Trophoblast cell (in vitro differentiated cells and primary cell): ENCODE measurements around the gene IGSF9B.

Experiments used
- DNase-seq, 2 donors: peaks; one replicate each; pipeline ENCODE4 v3.0.0-alpha.2; 2016
- H2AFZ ChIP-seq: 2 replicates; pipeline ENCODE4 v1.6.1; 2013; ENCODE audit warnings: low read length, moderate library complexity, mild to moderate bottlenecking; ENCODE audit not compliant: insufficient read depth, poor library complexity
- H2AK5ac ChIP-seq: 2 replicates; pipeline ENCODE4 v1.6.1; 2013; ENCODE audit warnings: mild to moderate bottlenecking, low read length
- H2BK120ac ChIP-seq: 2 replicates; pipeline ENCODE4 v1.6.1; 2013; ENCODE audit warnings: low read length, mild to moderate bottlenecking, moderate library complexity; ENCODE audit not compliant: insufficient read depth, poor library complexity
- H2BK12ac ChIP-seq: 2 replicates; pipeline ENCODE4 v1.6.1; 2013; ENCODE audit warnings: mild to moderate bottlenecking, low read length, moderate library complexity
- H2BK5ac ChIP-seq: 2 replicates; pipeline ENCODE4 v1.6.1; 2013; ENCODE audit warnings: low read length, low read depth, moderate library complexity, mild to moderate bottlenecking; ENCODE audit not compliant: poor library complexity
- H3K14ac ChIP-seq: 2 replicates; pipeline ENCODE4 v1.6.1; 2013; ENCODE audit warnings: mild to moderate bottlenecking, low read length
- H3K18ac ChIP-seq: 2 replicates; pipeline ENCODE4 v1.6.1; 2013; ENCODE audit warnings: mild to moderate bottlenecking, low read length
- H3K23ac ChIP-seq: 2 replicates; pipeline ENCODE4 v1.6.1; 2013; ENCODE audit warnings: low read length
- H3K27ac ChIP-seq: 2 replicates; pipeline ENCODE4 v1.5.1; 2013; ENCODE audit warnings: low read depth, mild to moderate bottlenecking, inconsistent platforms, low read length, moderate library complexity
- H3K27me3 ChIP-seq: 2 replicates; pipeline ENCODE4 v1.6.1; 2013; ENCODE audit warnings: inconsistent platforms, mild to moderate bottlenecking, low read length, moderate library complexity; ENCODE audit not compliant: insufficient read depth
- H3K36me3 ChIP-seq, 2 experiments: 1 replicate in 1 of 2; 2 replicates in 1 of 2; pipeline ENCODE4 v1.6.1; 2013; ENCODE audit warnings: low read length in 2 of 2, mild to moderate bottlenecking in 2 of 2, moderate library complexity in 1 of 2; ENCODE audit not compliant: insufficient read depth in 2 of 2, control insufficient read depth in 1 of 2
- H3K4ac ChIP-seq: 2 replicates; pipeline ENCODE4 v1.6.1; 2013; ENCODE audit warnings: low read depth, mild to moderate bottlenecking, low read length, moderate library complexity
- H3K4me1 ChIP-seq, 2 experiments: 1 replicate in 1 of 2; 2 replicates in 1 of 2; pipeline ENCODE4 v1.6.1; 2013; ENCODE audit warnings: low read length in 2 of 2, mild to moderate bottlenecking in 2 of 2, moderate library complexity in 1 of 2; ENCODE audit not compliant: insufficient read depth in 2 of 2, control insufficient read depth in 1 of 2
- H3K4me2 ChIP-seq: 2 replicates; pipeline ENCODE4 v1.6.1; 2013; ENCODE audit warnings: inconsistent platforms, mild to moderate bottlenecking, low read length, moderate library complexity
- H3K4me3 ChIP-seq: 2 replicates; pipeline ENCODE4 v1.5.1; 2013; ENCODE audit warnings: mild to moderate bottlenecking, low read depth, low read length, inconsistent platforms
- H3K79me1 ChIP-seq: one replicate; pipeline ENCODE4 v1.6.1; 2013; ENCODE audit warnings: low read length
- H3K79me2 ChIP-seq: 2 replicates; pipeline ENCODE4 v1.6.1; 2013; ENCODE audit warnings: low read length, mild to moderate bottlenecking; ENCODE audit not compliant: control insufficient read depth, insufficient read depth, poor library complexity
- H3K9ac ChIP-seq: 2 replicates; pipeline ENCODE4 v1.6.1; 2013; ENCODE audit warnings: mild to moderate bottlenecking, low read length
- H3K9me3 ChIP-seq: 2 replicates; pipeline ENCODE4 v1.6.1; 2013; ENCODE audit warnings: low read depth, mild to moderate bottlenecking, control low read depth, inconsistent platforms, low read length; ENCODE audit not compliant: insufficient read depth
- H4K12ac ChIP-seq: 2 replicates; pipeline ENCODE4 v1.6.1; 2013; ENCODE audit warnings: low read depth, mild to moderate bottlenecking, low read length, moderate library complexity
- H4K8ac ChIP-seq: 2 replicates; pipeline ENCODE4 v1.6.1; 2013; ENCODE audit warnings: low read depth, mild to moderate bottlenecking, low read length, moderate library complexity
- H4K91ac ChIP-seq: one replicate; pipeline ENCODE4 v1.6.1; 2013; ENCODE audit warnings: low read depth, mild to moderate bottlenecking, low read length, moderate library complexity
- WGBS: extraction: QIAGEN DNeasy Blood & Tissue Kit; methylation state at CpG from one replicate; pipeline ENCODE4 v1.1.7; 2013; ENCODE audit warnings: missing lambda C conversion rate; ENCODE audit not compliant: insufficient read length, insufficient coverage; ENCODE audit errors: extremely low coverage; 5-methylcytosine and 5-hydroxymethylcytosine counted together

The IGSF9B gene

DNA sequence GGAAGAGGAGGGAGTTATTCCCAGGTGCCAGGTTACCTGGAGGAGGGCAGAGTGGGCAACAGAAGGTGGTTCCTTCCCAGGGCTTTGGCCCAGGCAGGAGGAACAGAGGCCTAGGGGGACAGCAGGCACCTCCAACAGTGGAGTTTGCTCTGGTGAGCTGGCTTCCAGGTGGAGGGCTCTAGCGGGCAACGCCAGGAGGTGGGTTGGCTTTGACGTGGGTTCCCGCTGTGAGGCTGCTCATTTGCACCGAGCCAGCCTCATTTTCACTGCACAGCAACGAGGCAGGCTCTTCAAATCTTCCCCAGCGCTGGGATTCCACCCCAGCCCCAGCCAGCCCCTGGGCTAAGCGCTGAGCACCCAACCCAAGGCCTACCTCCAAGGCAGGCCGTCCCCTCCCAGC, 8.1 kb downstream of the IGSF9B start:
- Histone ChIP-seq H3K36me3 (no peaks in the 10 kb centered on the region), H3K9ac (no peak overlapping the region), H4K91ac (no peak overlapping the region), H3K4me1 (peaks cover 15 to 21% of the 10 kb centered on the region in 2 experiments), H2AK5ac (no peak overlapping the region), H4K8ac (no peak overlapping the region), H3K14ac (no peak overlapping the region), H3K9me3 (peaks cover 4% of the 10 kb centered on the region), H2BK12ac (no peak overlapping the region), H3K4me2 (no peak overlapping the region), H3K27ac (no peak overlapping the region), H4K12ac (no peak overlapping the region), H3K27me3 (peaks cover under 1% of the 10 kb centered on the region), H3K4ac (no peak overlapping the region), H3K4me3 (no peak overlapping the region), H3K79me2 (no peaks in the 10 kb centered on the region), H3K18ac (no peak overlapping the region), H2AFZ (no peak overlapping the region), H3K23ac (no peak overlapping the region), H3K79me1 (peaks cover 3% of the 10 kb centered on the region), H2BK120ac (no peak overlapping the region), H2BK5ac (no peak overlapping the region)
- no peak for DNase-seq
- no CpG with 5 or more reads among the region's 9 CpGs for WGBS

DNA sequence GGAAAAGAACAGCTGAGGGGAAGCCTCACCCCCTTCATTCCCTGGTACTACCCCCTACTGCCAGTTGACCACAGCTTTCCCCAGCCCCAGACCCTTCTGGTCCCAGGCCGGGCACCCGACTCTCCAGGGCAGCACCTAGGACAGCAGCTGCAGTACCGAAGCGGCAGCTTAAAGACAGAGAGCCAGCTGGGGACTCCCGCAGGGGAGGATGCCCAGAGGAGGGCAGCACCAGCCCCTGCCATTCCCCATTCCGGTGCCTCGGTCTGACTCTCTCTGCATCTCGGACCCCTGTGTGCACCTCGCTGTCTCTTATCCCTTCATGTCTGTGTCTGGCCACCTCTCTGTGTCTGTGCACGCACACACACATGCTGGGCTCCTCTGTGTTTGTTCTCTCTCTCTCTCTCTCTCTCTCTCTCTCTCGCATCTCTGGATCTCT, 9.4 kb downstream of the IGSF9B start:
- no peak overlapping the region for H3K14ac ChIP-seq
- no peak overlapping the region for H2AK5ac ChIP-seq
- no peak overlapping the region for H4K8ac ChIP-seq
- H3K9ac ChIP-seq = no peak overlapping the region
- H3K27me3 ChIP-seq = no peaks in the 10 kb centered on the region
- no peaks in the 10 kb centered on the region for H3K79me2 ChIP-seq
- H3K4ac ChIP-seq = no peak overlapping the region
- peaks cover 15 to 21% of the 10 kb centered on the region in 2 experiments for H3K4me1 ChIP-seq
- H2BK120ac ChIP-seq = no peak overlapping the region
- no peak overlapping the region for H3K4me3 ChIP-seq
- WGBS = no CpG with 5 or more reads among the region's 11 CpGs
- H3K4me2 ChIP-seq = no peak overlapping the region
- peaks cover under 1% of the 10 kb centered on the region for H3K9me3 ChIP-seq
- no peak overlapping the region for H2BK12ac ChIP-seq
- no peak overlapping the region for H4K12ac ChIP-seq
- H3K27ac ChIP-seq = no peak overlapping the region
- no peak overlapping the region for H2AFZ ChIP-seq
- H4K91ac ChIP-seq = no peak overlapping the region
- no peaks in the 10 kb centered on the region for H3K36me3 ChIP-seq
- H3K79me1 ChIP-seq = peaks cover 3% of the 10 kb centered on the region
- peak in 1 of 2 donors; percentile 56 for DNase-seq
- H3K23ac ChIP-seq = no peak overlapping the region
- H2BK5ac ChIP-seq = no peak overlapping the region
- no peak overlapping the region for H3K18ac ChIP-seq

- H2AFZ ChIP-seq = no peak overlapping the region
- no peak overlapping the region for H2BK12ac ChIP-seq
- no peak overlapping the region for H3K4me2 ChIP-seq
- H3K4ac ChIP-seq = no peak overlapping the region
- H3K27ac ChIP-seq = no peak overlapping the region
- H4K12ac ChIP-seq = no peak overlapping the region
- no peak overlapping the region for H4K8ac ChIP-seq
- peaks cover 13 to 19% of the 10 kb centered on the region in 2 experiments for H3K4me1 ChIP-seq
- no peaks in the 10 kb centered on the region for H3K27me3 ChIP-seq
- DNase-seq = no peak
- no peak overlapping the region for H3K9ac ChIP-seq
- no peak overlapping the region for H2BK120ac ChIP-seq
- no peaks in the 10 kb centered on the region for H3K9me3 ChIP-seq
- H3K18ac ChIP-seq = no peak overlapping the region
- H3K14ac ChIP-seq = no peak overlapping the region
- H3K79me2 ChIP-seq = no peaks in the 10 kb centered on the region
- no peak overlapping the region for H3K4me3 ChIP-seq
- H2BK5ac ChIP-seq = no peak overlapping the region
- H3K36me3 ChIP-seq = no peaks in the 10 kb centered on the region
- H3K79me1 ChIP-seq = peaks cover 3% of the 10 kb centered on the region
- H3K23ac ChIP-seq = no peak overlapping the region
- no peak overlapping the region for H4K91ac ChIP-seq
- no CpG with 5 or more reads among the region's 26 CpGs for WGBS
- no peak overlapping the region for H2AK5ac ChIP-seq
Measured at GRCh38 chr11:133946541-133947318, 10.0 kb downstream of the IGSF9B start.

DNA sequence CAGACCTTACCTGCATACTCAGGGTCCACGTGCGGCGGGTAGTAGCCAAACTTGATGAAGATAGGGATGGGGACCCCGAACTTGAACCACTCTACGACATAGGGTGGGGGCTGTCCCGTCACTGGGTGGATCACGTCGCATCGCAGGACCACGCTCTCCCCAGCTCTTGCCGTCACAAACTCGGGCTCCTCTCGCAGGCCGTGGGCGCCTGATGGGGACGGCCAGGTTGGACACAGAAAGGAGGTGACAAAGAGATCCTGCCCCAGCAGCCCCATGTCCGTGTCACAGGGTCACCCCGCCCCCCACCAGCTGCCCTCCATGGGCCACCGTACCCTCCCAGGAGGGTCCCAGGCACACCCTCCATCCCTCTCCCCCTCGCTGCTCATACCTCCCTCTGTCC, 10.7 kb downstream of the IGSF9B start:
- H3K23ac ChIP-seq = no peak overlapping the region
- H3K27ac ChIP-seq = no peak overlapping the region
- no peak overlapping the region for H2BK120ac ChIP-seq
- H4K12ac ChIP-seq = no peak overlapping the region
- H3K27me3 ChIP-seq = no peaks in the 10 kb centered on the region
- H2BK12ac ChIP-seq = no peak overlapping the region
- H3K9ac ChIP-seq = no peak overlapping the region
- H3K79me2 ChIP-seq = no peaks in the 10 kb centered on the region
- DNase-seq = no peak
- H2AK5ac ChIP-seq = no peak overlapping the region
- H3K4me1 ChIP-seq = peaks cover 7 to 13% of the 10 kb centered on the region in 2 experiments
- H2BK5ac ChIP-seq = no peak overlapping the region
- H3K14ac ChIP-seq = no peak overlapping the region
- H3K4me2 ChIP-seq = no peak overlapping the region
- no peaks in the 10 kb centered on the region for H3K36me3 ChIP-seq
- no peak overlapping the region for H3K4me3 ChIP-seq
- H3K18ac ChIP-seq = no peak overlapping the region
- no peak overlapping the region for H3K4ac ChIP-seq
- H3K9me3 ChIP-seq = no peaks in the 10 kb centered on the region
- H2AFZ ChIP-seq = peak overlapping the region; percentile 19
- no CpG with 5 or more reads among the region's 20 CpGs for WGBS
- peaks cover 1% of the 10 kb centered on the region for H3K79me1 ChIP-seq
- H4K8ac ChIP-seq = no peak overlapping the region
- H4K91ac ChIP-seq = no peak overlapping the region
